Stomach smooth muscle (tissue), 2 donors: Measurements from ENCODE around the gene DAZ1.
"Not testable (repeated sequence)": the region's sequence is repeated elsewhere in the genome, so short reads cannot be mapped to it uniquely, and the experiment has no call there.

Experiments used
- H3K27ac ChIP-seq: one replicate; pipeline ENCODE4 v1.7.0; 2013; ENCODE audit warnings: mild to moderate bottlenecking, low read length, inconsistent platforms
- H3K27me3 ChIP-seq, 2 donors: one replicate each; pipeline ENCODE4 v1.7.0; 2013; ENCODE audit warnings: low read length in 2 of 2; ENCODE audit not compliant: insufficient read depth in 2 of 2, control insufficient read depth in 1 of 2
- H3K36me3 ChIP-seq, 2 donors: one replicate each; pipeline ENCODE4 v1.7.0; 2013; ENCODE audit warnings: low read length in 2 of 2; ENCODE audit not compliant: control insufficient read depth in 2 of 2, insufficient read depth in 2 of 2
- H3K4me1 ChIP-seq: one replicate; pipeline ENCODE4 v1.7.0; 2013; ENCODE audit warnings: low read length; ENCODE audit not compliant: control insufficient read depth, insufficient read depth
- H3K4me3 ChIP-seq, 2 donors: one replicate each; pipeline ENCODE4 v1.7.0; 2013; ENCODE audit warnings: low read length in 2 of 2
- H3K9ac ChIP-seq, 2 donors: one replicate each; pipeline ENCODE4 v1.7.0; 2013; ENCODE audit warnings: low read length in 2 of 2, mild to moderate bottlenecking in 1 of 2
- H3K9me3 ChIP-seq, 2 donors: one replicate each; pipeline ENCODE4 v1.7.0; 2013; ENCODE audit warnings: low read length in 2 of 2; ENCODE audit not compliant: control insufficient read depth in 2 of 2
- donor health status: healthy.
- donor health status: Pancreatic carcinoma.

The DAZ1 gene

GRCh38 chrY:23198908-23199307 is at the start of gene DAZ1:
TSS of gene DAZ1 (minus strand) at chrY:23199008. CDS start at chrY:23198800, 208 bp downstream.
- not testable (repeated sequence) for H3K4me1 ChIP-seq, H3K27me3 ChIP-seq, H3K36me3 ChIP-seq, H3K9ac ChIP-seq, H3K4me3 ChIP-seq, H3K9me3 ChIP-seq, H3K27ac ChIP-seq

DNA sequence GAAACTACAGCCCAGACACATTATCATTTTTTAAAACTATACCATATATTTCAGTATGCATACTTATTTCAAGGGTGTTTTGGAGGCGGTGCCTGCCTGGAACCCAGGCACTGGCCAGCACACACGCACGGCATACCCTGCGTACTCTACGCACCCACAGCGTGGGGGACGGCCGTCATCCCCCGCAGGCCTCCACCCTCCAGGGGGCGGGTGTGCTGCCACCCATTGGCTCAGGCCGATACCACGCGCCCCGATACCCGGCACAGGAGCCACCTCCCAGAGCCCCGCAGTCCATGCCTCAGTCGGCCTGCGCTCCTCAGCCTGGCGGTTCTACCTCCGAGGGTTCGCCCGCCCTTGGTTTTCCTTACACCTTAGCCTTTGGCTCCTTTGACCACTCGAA is 20.4 kb upstream of the DAZ1 start, which contains the start of gene DAZ2:
Gene DAZ2 (plus strand): TSS at position 301 of the 400 bp plus-strand sequence. CDS start 208 bp downstream, outside the sequence.
- not testable (repeated sequence) for H3K9ac ChIP-seq, H3K9me3 ChIP-seq, H3K27ac ChIP-seq, H3K4me3 ChIP-seq, H3K27me3 ChIP-seq, H3K36me3 ChIP-seq, H3K4me1 ChIP-seq

- H3K27ac ChIP-seq, H3K9me3 ChIP-seq, H3K36me3 ChIP-seq, H3K4me1 ChIP-seq, H3K9ac ChIP-seq, H3K4me3 ChIP-seq, H3K27me3 ChIP-seq: not testable (repeated sequence)
Measured at GRCh38 chrY:23210681-23211080, 11.9 kb upstream of the DAZ1 start.

DNA sequence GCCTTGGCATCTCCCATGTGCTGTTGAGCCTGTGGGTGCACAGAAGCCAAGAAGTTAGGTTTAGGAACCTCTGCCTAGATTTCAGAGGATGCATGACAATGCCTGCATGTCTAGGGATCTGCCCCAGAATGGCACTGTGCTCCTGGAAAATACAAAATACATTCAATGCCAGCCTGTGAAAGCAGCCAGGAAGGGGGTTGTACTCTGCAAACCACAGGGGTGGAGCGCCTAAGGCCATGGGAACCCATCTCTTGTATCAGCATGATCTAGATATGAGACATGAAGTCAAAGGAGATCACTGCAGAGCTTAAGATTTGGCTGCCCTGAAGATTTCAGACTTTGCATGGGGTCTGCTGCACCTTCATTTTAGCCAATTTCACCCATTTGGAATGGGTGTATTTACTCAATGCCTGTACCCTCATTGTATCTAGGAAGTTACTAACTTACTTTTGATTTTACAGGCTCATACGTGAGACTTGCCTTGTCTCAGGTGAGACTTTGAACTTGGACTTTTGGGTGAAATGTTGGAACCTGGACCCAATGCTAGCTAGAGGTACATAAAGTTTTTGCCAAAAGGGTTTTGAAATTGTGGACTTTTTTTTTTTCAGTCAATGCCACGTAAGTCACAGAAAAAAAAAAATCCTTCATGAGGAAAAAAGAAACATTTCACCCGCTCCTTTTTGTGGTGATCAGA is 11.1 kb upstream of the DAZ1 start:
- H3K9ac ChIP-seq, H3K9me3 ChIP-seq, H3K4me3 ChIP-seq, H3K27ac ChIP-seq, H3K27me3 ChIP-seq, H3K36me3 ChIP-seq, H3K4me1 ChIP-seq: not testable (repeated sequence)

DNA sequence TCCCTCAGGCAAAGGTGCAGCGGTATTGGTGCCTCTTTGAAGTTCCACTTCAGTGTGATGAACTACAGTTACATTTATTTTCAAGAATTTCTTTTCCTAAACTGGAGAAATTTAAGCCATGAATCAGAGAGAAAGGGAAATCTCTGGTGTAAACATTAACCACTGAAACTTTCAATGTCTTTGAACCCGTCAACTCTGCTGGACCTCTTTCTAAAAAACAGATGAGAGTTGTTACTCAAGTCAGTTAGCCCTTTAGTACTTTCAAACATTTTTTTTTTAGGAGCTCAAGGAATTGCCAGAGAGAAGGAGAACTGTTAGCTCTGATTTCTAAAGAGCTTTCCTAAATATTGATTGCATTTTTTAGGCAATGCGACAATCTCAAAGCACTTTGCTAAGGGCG is 8.6 kb upstream of the DAZ1 start:
- H3K4me3 ChIP-seq, H3K36me3 ChIP-seq, H3K9ac ChIP-seq, H3K9me3 ChIP-seq, H3K4me1 ChIP-seq, H3K27me3 ChIP-seq, H3K27ac ChIP-seq: not testable (repeated sequence)
